ENCODE measurements around the gene SORCS3.
A peak's percentile ranks its signal among the peaks of the same experiment; 100 is the strongest.

Gene SORCS3

GRCh38 chr10:105280895-105281294 is 639.8 kb downstream of the SORCS3 start:
- DNase-seq, result no peak

- no peak for DNase-seq
Observed at GRCh38 chr10:105284476-105285215, 643.6 kb downstream of the SORCS3 start.

DNA sequence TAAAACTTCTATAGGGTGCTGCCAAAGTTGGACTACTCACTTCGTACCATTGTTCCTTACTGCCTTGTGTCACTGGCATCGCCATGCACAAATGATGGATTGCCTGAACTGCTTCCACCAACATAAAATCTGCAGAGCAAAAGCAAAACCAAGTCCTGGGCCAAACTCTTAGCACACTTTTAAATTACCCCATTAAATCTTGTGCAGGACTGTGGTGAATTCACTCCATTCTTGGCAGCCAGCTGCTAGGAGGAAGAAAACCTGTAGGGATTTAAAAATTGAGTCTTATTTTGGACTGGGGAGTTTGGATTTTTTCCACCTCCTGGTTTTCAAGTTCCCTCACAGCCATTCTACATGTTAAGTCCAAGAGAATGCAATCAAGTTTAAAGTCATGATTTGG is 646.9 kb downstream of the SORCS3 start:
- DNase-seq, result no peak

DNA sequence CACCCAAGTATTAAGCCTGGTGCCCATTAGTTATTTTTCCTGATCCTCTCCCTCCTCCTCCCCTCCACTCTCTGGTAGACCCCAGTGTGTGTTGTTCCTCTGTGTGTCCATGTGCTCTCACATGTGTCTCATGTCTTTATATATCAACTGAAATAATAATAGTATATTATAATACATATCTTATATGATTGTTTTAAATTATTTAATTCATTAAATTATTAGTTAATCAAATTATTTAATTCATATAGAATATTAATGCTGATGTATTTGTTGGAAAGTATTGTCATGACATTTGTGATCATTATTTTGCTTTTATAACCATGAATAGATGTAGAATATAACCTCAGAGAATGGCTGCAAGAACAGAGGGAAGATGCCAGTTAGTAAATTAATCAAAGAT is 647.5 kb downstream of the SORCS3 start:
- DNase-seq, result no peak

GRCh38 chr10:105291571-105291970 is 650.5 kb downstream of the SORCS3 start:
- DNase-seq, result peak; percentile 46

GRCh38 chr10:105292236-105292635 is 651.1 kb downstream of the SORCS3 start:
- DNase-seq, result no peak
